GM23338 (cell line): ENCODE data around the gene SLC28A2. TPM values are rescaled to one million over a fixed set of nuclear protein-coding genes. Genes with fewer than 3 reads are reported as not detected.

Experiments used
- ATAC-seq: fragments of 200-7000 bp; cut with Tn5 transposase; 3 replicates; pipeline ENCODE4 v1.9.1; 2020
- DNase-seq: peaks from one replicate; pipeline ENCODE4 v3.0.0-alpha.2; 2015; ENCODE audit warnings: low spot score
- H2AFZ ChIP-seq: fragments of 200-600 bp; sonication (generic); 2 replicates; pipeline ENCODE4 v1.8.0; 2016; ENCODE audit warnings: antibody characterized with exemption, mild to moderate bottlenecking, moderate library complexity
- H3F3A ChIP-seq: fragments of 200-600 bp; sonication (generic); replicated peaks from 2 replicates; pipeline ENCODE4 v1.8.0; 2017; ENCODE audit warnings: antibody characterized with exemption, mixed run types, low read depth
- H3K27ac ChIP-seq: fragments of 200-600 bp; sonication (generic); 2 replicates; pipeline ENCODE4 v1.6.1; 2016; ENCODE audit warnings: low read depth
- H3K27me3 ChIP-seq: fragments of 200-600 bp; sonication (generic); 2 replicates; pipeline ENCODE4 v1.8.0; 2016; ENCODE audit warnings: mild to moderate bottlenecking, mixed run types, moderate library complexity; ENCODE audit not compliant: insufficient read depth
- H3K36me3 ChIP-seq: fragments of 200-600 bp; sonication (generic); 2 replicates; pipeline ENCODE4 v1.8.0; 2016; ENCODE audit warnings: mild to moderate bottlenecking; ENCODE audit not compliant: insufficient read depth
- H3K4me1 ChIP-seq: fragments of 200-600 bp; sonication (generic); 2 replicates; pipeline ENCODE4 v1.8.0; 2016; ENCODE audit warnings: mild to moderate bottlenecking, moderate library complexity; ENCODE audit not compliant: insufficient read depth
- H3K4me2 ChIP-seq: fragments of 200-600 bp; sonication (generic); 2 replicates; pipeline ENCODE4 v1.7.1; 2017; ENCODE audit warnings: mixed run types
- H3K4me3 ChIP-seq: fragments of 200-600 bp; sonication (generic); 2 replicates; pipeline ENCODE4 v1.6.1; 2016; ENCODE audit warnings: mixed run types
- H3K79me2 ChIP-seq: fragments of 200-600 bp; sonication (generic); replicated peaks from 2 replicates; pipeline ENCODE4 v1.8.0; 2017; ENCODE audit warnings: mild to moderate bottlenecking; ENCODE audit not compliant: insufficient read depth
- H3K9me2 ChIP-seq: fragments of 200-600 bp; sonication (generic); 2 replicates; pipeline ENCODE4 v1.8.0; 2017; ENCODE audit not compliant: insufficient read depth
- H4K20me1 ChIP-seq: fragments of 200-600 bp; sonication (generic); replicated peaks from 2 replicates; pipeline ENCODE4 v1.8.0; 2017; ENCODE audit warnings: mild to moderate bottlenecking; ENCODE audit not compliant: insufficient read depth
- H3K27ac Mint-ChIP-seq: 2 replicates; pipeline ENCODE4 v1.8.0; 2020; ENCODE audit warnings: inconsistent platforms, mild to moderate bottlenecking, moderate library complexity, mixed read lengths
- H3K27me3 Mint-ChIP-seq: 3 replicates; pipeline ENCODE4 v1.8.0; 2022; ENCODE audit warnings: low read depth, mild to moderate bottlenecking, moderate library complexity, mixed read lengths, inconsistent platforms; ENCODE audit not compliant: insufficient read depth, poor library complexity
- H3K36me3 Mint-ChIP-seq: 3 replicates; pipeline ENCODE4 v1.8.0; 2021; ENCODE audit warnings: low read depth, mild to moderate bottlenecking, inconsistent platforms, moderate library complexity, mixed read lengths
- H3K4me1 Mint-ChIP-seq: 3 replicates; pipeline ENCODE4 v1.8.0; 2020; ENCODE audit warnings: mild to moderate bottlenecking, inconsistent platforms, mixed read lengths
- H3K4me3 Mint-ChIP-seq: 3 replicates; pipeline ENCODE4 v1.8.0; 2021; ENCODE audit warnings: moderate library complexity, mild to moderate bottlenecking, inconsistent platforms, mixed read lengths
- H3K9me3 Mint-ChIP-seq: 3 replicates; pipeline ENCODE4 v1.8.0; 2020; ENCODE audit warnings: moderate library complexity, mild to moderate bottlenecking, inconsistent platforms, mixed read lengths
- CREB1 ChIP-seq: fragments of 250-450 bp; sonication (Bioruptor Pico); IDR thresholded peaks from 2 replicates; pipeline ENCODE4 v1.5.0; 2020; ENCODE audit warnings: low read depth, mild to moderate bottlenecking, moderate library complexity
- EZH2 ChIP-seq: fragments of 200-600 bp; sonication (generic); IDR thresholded peaks from one replicate; pipeline ENCODE4 v1.8.0; 2017; ENCODE audit warnings: antibody characterized with exemption, mild to moderate bottlenecking, low read depth; ENCODE audit not compliant: unreplicated experiment
- EZH2phosphoT487 ChIP-seq: fragments of 200-600 bp; sonication (generic); IDR thresholded peaks from one replicate; pipeline ENCODE4 v1.8.1; 2018; ENCODE audit warnings: antibody characterized with exemption; ENCODE audit not compliant: unreplicated experiment
- JUNB ChIP-seq: IDR thresholded peaks from one replicate; pipeline ENCODE4 v1.6.1; 2016; ENCODE audit warnings: antibody characterized with exemption; ENCODE audit not compliant: unreplicated experiment
- NANOG ChIP-seq: IDR thresholded peaks from 2 replicates; pipeline ENCODE4 v1.6.1; 2016; ENCODE audit warnings: antibody characterized with exemption, borderline replicate concordance
- POLR2AphosphoS5 ChIP-seq: IDR thresholded peaks from 2 replicates; pipeline ENCODE4 v1.6.1; 2016; ENCODE audit warnings: antibody characterized with exemption, low read depth
- STAT1 ChIP-seq: IDR thresholded peaks from one replicate; pipeline ENCODE4 v1.6.1; 2016; ENCODE audit warnings: antibody characterized with exemption; ENCODE audit not compliant: unreplicated experiment
- ZNF331 ChIP-seq: fragments of 250-450 bp; sonication (Bioruptor Pico); IDR thresholded peaks from 2 replicates; pipeline ENCODE4 v1.5.0; 2020; ENCODE audit warnings: low read depth, mild to moderate bottlenecking, moderate library complexity
- polyA plus RNA-seq: library from polyadenylated mRNA; unstranded; fragments of >200 nt; fragmentation: Nextera tagmentation; extraction: Ambion mirVana; gene quantifications from 2 replicates; pipeline ENCODE4 v1.2.1, GENCODE V29; 2016
- total RNA-seq: library from RNA; depleted of rRNA; stranded (reverse); fragments of >200 nt; shearing (Covaris generic); gene quantifications from 2 replicates; pipeline ENCODE4 v1.2.3, GENCODE V29; 2014
- TF ChIP-seq, protein P1 (sequence below): IDR thresholded peaks from one replicate; pipeline ENCODE4 v1.6.1; 2018; ENCODE audit warnings: antibody characterized with exemption; ENCODE audit not compliant: unreplicated experiment
- TF ChIP-seq, protein P2 (sequence below), 2 experiments: fragments of 200-600 bp in 1 of 2; sonication (generic) in 1 of 2; conservative IDR thresholded peaks; 2 replicates each; pipeline versions ENCODE4 v1.5.1 to v1.6.1; 2016 to 2017; ENCODE audit warnings: antibody characterized with exemption in 2 of 2, low read depth in 2 of 2, mild to moderate bottlenecking in 2 of 2, moderate library complexity in 1 of 2
- TF ChIP-seq, protein P3 (sequence below): IDR thresholded peaks from 2 replicates; pipeline ENCODE4 v1.6.1; 2016; ENCODE audit warnings: antibody characterized with exemption

SLC28A2 gene
- total and polyA plus RNA-seq, 2 experiments from 2014 or later, result 0.18 TPM; not detected in 1

DNA sequence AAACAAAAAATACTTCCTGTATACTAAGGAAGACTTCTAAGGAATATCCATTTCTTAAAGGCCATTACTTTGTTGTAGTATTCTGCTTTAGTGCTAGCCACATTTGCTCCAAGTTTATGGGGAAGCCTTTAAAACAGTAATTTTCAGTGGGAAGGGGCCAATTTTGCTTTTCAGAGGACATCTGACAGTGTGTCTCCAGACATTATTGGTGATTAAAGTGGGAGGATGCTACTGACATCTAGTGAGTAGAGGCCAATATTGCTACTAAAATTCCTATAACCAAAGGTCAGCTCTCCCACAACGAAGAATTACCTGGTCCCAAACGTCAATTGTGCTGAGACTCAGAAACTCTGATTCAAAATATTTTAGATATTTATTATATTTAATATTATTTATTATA lies 24.8 kb downstream of the SLC28A2 start:
- Mint-ChIP-seq H3K27me3 (peaks cover 3% of the 10 kb centered on the region), H3K27ac (no peak overlapping the region), H3K36me3 (no peaks in the 10 kb centered on the region), H3K4me1 (peaks cover 11% of the 10 kb centered on the region; the same call in 2 of the 3 replicates), H3K4me3 (no peak overlapping the region), H3K9me3 (no peaks in the 10 kb centered on the region)
- Histone ChIP-seq H3K4me2 (no peak overlapping the region), H4K20me1 (no peaks in the 10 kb centered on the region), H2AFZ (no peak overlapping the region), H3K4me1 (peaks cover 4% of the 10 kb centered on the region; the same call in 1 of the 2 replicates), H3K27ac (no peak overlapping the region), H3F3A (no peaks in the 10 kb centered on the region), H3K4me3 (no peak overlapping the region), H3K9me2 (0 out of 2 replicates have a peak, but pooled peaks cover 4% of the 10 kb centered on the region), H3K27me3 (no peaks in the 10 kb centered on the region), H3K36me3 (no peaks in the 10 kb centered on the region), H3K79me2 (no peaks in the 10 kb centered on the region)
- ATAC-seq (no peak), DNase-seq (peak; percentile 50)
- TF ChIP-seq, protein P1, sequence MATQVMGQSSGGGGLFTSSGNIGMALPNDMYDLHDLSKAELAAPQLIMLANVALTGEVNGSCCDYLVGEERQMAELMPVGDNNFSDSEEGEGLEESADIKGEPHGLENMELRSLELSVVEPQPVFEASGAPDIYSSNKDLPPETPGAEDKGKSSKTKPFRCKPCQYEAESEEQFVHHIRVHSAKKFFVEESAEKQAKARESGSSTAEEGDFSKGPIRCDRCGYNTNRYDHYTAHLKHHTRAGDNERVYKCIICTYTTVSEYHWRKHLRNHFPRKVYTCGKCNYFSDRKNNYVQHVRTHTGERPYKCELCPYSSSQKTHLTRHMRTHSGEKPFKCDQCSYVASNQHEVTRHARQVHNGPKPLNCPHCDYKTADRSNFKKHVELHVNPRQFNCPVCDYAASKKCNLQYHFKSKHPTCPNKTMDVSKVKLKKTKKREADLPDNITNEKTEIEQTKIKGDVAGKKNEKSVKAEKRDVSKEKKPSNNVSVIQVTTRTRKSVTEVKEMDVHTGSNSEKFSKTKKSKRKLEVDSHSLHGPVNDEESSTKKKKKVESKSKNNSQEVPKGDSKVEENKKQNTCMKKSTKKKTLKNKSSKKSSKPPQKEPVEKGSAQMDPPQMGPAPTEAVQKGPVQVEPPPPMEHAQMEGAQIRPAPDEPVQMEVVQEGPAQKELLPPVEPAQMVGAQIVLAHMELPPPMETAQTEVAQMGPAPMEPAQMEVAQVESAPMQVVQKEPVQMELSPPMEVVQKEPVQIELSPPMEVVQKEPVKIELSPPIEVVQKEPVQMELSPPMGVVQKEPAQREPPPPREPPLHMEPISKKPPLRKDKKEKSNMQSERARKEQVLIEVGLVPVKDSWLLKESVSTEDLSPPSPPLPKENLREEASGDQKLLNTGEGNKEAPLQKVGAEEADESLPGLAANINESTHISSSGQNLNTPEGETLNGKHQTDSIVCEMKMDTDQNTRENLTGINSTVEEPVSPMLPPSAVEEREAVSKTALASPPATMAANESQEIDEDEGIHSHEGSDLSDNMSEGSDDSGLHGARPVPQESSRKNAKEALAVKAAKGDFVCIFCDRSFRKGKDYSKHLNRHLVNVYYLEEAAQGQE, result no peak
- TF ChIP-seq JUNB, result no peak
- TF ChIP-seq EZH2phosphoT487, result no peak
- TF ChIP-seq, protein P2, sequence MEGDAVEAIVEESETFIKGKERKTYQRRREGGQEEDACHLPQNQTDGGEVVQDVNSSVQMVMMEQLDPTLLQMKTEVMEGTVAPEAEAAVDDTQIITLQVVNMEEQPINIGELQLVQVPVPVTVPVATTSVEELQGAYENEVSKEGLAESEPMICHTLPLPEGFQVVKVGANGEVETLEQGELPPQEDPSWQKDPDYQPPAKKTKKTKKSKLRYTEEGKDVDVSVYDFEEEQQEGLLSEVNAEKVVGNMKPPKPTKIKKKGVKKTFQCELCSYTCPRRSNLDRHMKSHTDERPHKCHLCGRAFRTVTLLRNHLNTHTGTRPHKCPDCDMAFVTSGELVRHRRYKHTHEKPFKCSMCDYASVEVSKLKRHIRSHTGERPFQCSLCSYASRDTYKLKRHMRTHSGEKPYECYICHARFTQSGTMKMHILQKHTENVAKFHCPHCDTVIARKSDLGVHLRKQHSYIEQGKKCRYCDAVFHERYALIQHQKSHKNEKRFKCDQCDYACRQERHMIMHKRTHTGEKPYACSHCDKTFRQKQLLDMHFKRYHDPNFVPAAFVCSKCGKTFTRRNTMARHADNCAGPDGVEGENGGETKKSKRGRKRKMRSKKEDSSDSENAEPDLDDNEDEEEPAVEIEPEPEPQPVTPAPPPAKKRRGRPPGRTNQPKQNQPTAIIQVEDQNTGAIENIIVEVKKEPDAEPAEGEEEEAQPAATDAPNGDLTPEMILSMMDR (conservative IDR thresholded peaks at IDR 0.05; ENCODE audit: low read depth in 2 of 2), result peak; percentile 43 to 52
- no peak for TF ChIP-seq ZNF331 (CRISPR knock-in tag)

DNA sequence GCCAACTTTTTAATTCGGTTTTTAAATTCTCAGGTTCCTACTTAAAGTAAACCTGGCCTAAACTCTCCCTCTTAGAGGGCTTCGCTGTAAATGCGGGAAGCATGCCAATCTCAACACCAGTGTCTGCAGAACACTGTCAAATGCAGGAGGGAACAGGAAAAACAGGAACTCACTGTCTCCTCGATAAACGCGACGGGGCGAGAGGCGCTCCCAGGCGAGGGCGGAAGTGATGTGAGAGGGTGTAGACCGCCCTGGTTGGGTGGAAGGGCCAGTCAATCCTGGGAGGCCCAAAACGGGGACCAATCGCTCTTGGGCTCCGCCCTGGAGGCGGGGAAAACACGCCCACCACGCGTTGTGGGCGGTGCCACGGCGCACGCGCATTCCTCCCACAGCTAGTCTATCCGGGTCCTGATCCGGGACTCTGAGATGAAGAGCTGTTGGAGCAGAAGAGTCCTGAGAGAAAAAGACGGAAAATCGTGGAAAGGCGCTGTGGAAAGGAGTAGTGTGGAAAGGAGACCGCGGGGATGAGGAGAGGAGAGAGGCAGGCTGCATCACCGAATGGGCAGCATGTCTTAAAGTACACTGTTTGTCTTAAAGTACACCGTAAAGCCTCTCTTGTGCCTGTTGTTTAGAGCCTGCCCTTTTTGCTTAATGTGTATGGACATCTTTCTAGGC lies 27.1 kb downstream of the SLC28A2 start:
- Mint-ChIP-seq H3K36me3 (no peaks in the 10 kb centered on the region), H3K4me1 (peaks cover 11% of the 10 kb centered on the region; the same call in 2 of the 3 replicates), H3K27ac (peak overlapping the region; percentile 92), H3K27me3 (peaks cover 5% of the 10 kb centered on the region), H3K4me3 (peak overlapping the region; percentile 83), H3K9me3 (no peaks in the 10 kb centered on the region)
- Histone ChIP-seq H3K79me2 (no peaks in the 10 kb centered on the region), H3F3A (no peaks in the 10 kb centered on the region), H2AFZ (peak overlapping the region; percentile 74), H3K4me2 (peak overlapping the region; percentile 75), H3K9me2 (0 out of 2 replicates have a peak, but pooled peaks cover 4% of the 10 kb centered on the region), H3K36me3 (no peaks in the 10 kb centered on the region), H3K4me1 (peaks cover 4% of the 10 kb centered on the region; the same call in 1 of the 2 replicates), H3K4me3 (peak overlapping the region; percentile 54), H4K20me1 (no peaks in the 10 kb centered on the region), H3K27me3 (0 out of 2 replicates have a peak, but pooled peaks cover 2% of the 10 kb centered on the region), H3K27ac (no peak overlapping the region)
- ATAC-seq (peak; percentile 100), DNase-seq (peak; percentile 98)
- TF ChIP-seq EZH2phosphoT487 (no peak), ZNF331 (CRISPR knock-in tag) (no peak), JUNB (no peak), CREB1 (peak; percentile 92), EZH2 (no peak), NANOG (no peak), STAT1 (no peak), POLR2AphosphoS5 (peak; percentile 89)
- TF ChIP-seq, protein P1, result no peak
- TF ChIP-seq, protein P3, sequence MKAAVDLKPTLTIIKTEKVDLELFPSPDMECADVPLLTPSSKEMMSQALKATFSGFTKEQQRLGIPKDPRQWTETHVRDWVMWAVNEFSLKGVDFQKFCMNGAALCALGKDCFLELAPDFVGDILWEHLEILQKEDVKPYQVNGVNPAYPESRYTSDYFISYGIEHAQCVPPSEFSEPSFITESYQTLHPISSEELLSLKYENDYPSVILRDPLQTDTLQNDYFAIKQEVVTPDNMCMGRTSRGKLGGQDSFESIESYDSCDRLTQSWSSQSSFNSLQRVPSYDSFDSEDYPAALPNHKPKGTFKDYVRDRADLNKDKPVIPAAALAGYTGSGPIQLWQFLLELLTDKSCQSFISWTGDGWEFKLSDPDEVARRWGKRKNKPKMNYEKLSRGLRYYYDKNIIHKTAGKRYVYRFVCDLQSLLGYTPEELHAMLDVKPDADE, result peak; percentile 19; the same call in 1 of the 2 replicates
